Renal pelvis (tissue), 4 donors: ENCODE measurements around the gene BHLHE41. TPM values are rescaled to one million over a fixed set of nuclear protein-coding genes. Genes with fewer than 3 reads are reported as not detected.

Source experiments
- DNase-seq: peaks from one replicate; pipeline ENCODE4 v3.0.0-alpha.2; 2013
- polyA plus RNA-seq, 3 donors: library from polyadenylated mRNA; unstranded; fragments of 120-200 nt; gene quantifications; one replicate each; pipeline ENCODE4 v1.2.1, GENCODE V29; 2013; ENCODE audit not compliant: insufficient read length in 3 of 3

BHLHE41 gene
- polyA plus RNA-seq, 3 donors = 2.0 to 3.1 (median 2.1) TPM

DNA sequence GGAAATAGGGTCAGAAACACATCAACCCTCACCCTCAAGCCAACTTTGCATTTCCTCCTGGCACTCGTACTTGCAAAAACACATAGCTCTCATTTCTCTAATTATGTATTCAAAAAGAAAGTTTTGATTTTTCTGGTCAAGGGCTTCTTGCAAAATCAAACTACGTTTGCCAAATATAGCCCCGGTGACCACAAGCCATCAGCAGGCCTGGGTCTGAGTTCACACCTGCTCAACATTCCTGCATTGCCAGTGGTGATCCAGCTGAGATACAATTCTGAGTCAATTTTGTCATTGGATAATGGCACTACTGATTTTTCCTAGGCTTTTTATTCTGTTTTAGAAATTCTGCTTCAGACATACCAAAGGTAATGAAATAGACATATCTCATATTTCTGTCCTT lies 10.7 kb upstream of the BHLHE41 start:
- DNase-seq = no peak

DNA sequence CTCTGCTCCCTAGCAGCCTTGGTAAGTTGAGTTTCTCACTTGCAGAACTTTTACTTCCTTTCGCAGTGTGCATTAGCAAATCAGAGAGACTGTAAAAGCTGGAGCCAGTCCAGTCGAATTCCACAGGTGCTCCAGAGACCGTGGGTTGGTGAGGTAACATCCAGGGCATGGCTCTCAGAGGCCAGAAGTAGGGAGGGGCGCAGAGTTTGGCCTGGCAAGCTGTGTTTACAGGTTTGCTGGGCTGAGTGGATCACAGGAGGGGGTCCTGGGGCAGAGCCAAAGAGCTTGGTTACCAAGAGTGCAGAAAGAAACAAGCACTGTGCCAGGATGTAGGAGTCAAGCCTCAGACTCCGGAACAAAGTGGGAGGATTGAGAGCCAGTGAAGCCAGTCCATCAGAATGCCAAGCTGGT lies 10.2 kb upstream of the BHLHE41 start:
- no peak for DNase-seq

DNA sequence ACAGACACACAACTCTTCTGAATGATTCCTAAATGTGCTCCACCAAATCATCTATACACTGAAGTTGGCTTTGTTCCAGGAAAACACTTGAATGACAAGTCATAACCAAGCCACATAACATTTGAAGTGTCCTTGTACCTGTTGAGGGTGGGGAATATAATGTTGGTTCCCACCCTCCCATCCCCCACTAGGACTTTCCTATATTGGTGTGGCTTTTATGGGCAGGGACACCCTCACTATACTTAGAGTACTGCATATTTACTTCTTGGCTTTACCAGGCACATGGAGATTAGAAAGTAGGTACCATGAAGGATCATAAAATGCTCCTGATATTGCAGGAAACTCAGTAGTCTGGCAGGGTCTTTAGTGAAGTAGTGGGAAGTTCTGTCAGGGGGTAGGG lies 9.7 kb upstream of the BHLHE41 start:
- no peak for DNase-seq

DNA sequence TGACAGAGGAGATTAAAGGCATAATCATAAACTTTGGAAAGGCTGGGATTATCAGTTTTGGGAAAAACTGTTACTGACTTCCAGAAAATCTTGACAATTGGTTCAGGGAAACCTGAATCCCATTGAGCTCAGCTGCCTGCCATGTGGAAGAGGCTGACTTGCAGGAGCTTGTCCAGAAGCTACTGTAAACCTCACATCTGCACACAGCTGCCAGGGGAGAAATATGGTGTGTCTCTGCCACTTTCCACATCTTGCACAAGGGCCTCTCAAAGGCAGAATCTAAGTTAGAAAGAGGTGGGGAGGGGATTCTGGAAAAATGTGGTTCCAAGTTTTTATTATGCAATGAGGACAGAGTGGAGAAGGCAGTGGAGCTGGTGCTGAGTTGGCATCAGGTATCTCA lies 8.7 kb upstream of the BHLHE41 start:
- DNase-seq = no peak

DNA sequence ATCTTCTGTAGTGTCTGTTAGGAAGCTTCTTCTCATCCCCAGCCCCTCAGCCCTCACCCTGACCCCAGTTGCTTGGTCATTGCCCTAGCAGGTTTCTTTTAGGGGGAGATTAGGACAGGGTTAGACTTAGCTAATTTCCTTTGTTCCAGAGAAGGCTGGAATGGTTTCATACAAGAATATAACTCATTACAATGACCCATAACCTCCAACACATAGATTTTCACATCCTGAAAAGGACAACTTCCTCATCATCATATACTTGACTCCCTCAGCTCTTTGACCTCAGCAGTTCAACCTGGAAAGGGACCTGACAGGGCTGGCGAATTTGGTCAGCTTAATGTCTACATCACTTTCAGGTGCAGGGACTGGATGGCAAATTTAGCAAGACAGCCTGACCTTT lies 8.0 kb upstream of the BHLHE41 start:
- DNase-seq = no peak

DNA sequence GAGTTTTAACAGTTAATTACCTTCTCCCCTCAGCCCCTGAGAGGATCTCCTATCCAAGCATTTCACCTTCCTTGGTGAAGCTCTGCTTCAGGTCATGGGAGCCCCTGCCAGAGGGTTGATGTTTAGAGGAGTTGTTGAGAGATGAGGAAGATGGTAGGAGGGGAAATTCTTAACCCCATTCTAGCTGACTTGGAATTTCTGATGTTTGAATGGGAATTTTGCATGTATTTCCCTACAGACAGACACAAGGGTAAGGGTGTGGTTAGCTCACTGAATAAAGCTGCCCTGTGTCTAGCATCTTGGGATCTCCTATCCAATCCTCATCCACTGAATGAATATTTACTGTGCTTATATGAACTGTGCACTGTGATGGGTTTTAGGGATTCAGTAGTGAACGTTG lies 7.1 kb upstream of the BHLHE41 start:
- no peak for DNase-seq

DNA sequence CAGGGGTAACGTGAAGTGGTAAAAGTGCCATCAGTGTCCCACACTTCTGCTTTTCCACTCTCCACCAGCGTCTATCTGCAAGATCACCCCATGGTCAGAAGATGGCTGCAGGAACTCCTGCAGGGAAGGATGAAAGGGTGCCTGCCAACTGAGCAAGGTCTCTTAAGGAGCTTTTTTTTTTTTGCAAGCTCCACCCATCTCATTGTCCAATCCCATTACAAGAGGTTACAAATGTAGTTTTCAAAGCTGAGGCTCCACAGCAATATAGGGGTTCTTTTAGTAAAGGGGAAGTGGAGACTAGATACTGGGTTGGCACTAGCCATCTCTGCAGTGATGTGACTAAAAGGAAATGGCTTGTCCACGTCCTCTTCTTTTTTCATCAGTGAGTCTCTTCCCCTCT lies 5.9 kb upstream of the BHLHE41 start:
- DNase-seq = no peak

DNA sequence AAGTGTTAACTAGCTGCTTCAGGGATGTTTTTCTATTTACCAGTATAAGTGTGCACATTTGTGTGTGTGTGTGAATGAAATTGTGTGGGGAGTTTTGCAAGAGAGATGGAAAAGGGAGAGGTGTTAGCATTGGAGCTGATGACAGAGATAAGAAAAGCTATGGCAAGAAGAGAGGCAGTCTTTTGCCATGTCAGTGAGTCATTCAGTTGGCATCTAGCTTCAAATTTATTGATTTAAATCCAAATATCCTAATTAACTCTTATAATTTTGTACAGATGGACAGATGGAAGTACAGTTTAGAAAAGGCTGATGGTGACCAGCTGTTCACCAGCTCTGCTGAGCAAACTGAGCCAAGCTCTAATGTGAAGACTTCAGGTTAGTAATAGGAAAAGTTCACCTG lies 3.3 kb upstream of the BHLHE41 start:
- DNase-seq = no peak

DNA sequence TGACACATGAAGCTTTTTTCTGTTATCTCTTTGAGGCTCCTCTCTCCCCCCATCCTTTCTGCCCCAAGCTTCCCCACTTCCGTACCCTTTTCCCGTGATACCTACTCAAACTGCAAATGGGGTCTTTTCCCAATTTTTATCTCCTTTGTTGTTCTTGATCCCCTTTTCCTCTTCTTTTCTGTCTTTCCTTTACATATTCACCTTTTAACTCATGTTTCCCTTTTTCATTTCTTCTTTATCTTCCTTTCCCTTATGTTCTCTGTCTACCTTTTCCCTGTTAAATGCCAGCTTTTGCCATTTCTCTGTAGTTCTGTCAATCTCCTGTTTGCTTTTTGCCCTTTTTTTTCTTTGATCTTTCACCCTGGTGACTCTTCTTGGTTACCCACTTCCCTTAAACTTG lies 2.6 kb upstream of the BHLHE41 start:
- no peak for DNase-seq

DNA sequence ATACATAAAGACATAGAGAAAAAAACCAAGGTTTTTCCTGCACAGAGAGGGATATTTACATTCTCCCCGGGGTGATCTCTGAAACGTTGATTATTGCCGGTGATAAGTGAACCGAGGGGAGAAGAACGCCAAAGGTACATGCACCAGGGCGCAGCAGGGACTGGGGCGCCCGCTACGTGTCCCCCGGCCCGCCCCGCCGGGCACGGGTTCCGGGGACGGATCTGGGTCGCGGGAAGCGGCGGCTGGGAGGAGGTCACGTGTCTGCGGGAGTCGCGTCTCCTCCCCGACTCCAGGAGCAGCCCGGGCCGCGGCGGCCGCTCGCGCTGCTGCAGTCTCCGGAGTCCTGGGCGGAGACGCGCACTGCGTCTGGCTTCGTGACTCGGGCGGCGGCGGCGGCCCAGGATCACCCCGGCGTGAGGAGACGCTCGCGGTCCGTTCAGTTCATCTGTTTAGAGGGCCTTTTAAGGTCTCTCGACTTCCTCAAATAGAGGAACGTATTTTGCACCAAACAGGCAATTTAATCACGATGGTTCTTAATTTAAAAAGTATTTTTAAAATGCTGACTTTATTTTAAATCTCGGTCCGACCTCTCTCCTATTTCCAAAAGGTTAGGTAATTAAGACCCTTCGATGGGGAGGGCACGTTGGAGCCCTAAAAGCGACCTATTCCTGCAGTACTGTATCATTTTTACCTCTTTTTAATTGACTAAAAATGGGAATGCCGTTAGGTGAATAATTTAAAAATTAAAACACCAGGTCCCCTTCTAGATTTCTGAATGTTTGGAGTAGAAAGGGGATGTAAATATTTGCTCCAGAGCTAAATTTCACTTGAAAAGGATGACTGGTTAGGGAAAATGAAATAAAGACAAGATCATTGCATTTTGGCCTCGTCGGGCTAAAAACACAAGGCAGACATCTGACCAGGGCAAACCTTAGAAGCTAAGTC lies 1.8 kb upstream of the BHLHE41 start:
- DNase-seq = peak; percentile 79

DNA sequence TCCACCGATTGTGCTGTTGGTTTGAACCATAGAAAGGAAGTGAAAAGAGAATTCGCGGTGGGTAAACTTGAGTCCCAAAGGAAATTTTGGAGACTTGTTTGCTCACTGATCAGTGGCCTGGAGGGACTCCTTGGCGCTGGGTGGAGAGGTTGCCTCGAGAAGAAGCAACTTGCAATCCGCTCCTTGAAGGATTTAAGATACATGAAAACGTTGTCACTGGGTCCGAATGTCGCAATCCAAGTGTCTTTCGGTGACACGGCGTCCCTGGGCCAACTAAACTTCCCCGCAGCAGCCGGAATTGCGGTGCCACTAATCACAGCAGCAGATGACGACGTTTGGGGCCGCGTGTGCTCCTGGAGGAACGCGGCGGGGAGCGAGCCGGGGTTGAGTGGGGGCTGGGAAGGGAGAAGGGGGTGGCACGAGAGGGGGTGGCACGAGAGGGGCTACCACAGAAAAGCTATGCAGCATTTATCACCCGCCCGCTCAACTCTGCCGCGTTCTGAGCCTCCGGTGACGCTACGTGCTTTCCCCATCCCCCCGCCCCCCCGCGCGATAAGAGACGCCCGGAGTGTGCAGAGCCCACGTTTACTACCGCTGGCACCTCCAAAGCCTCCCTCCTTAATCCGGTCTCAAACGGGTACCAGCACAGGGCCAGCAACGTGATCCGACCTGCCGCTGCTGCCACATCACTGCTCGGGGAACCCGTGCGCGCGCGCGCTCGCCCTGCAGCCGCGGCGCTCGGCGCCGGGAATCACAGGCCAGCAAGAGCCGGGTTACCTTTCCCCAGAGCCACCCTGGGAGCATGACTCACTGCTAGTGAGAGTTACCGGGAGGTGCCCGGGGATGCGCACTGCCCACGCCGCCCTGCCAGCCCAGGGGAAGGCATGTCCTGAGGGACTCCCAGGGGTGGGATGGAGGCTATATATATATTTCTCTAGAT lies 833 bp upstream of the BHLHE41 start:
- DNase-seq = peak; percentile 77

DNA sequence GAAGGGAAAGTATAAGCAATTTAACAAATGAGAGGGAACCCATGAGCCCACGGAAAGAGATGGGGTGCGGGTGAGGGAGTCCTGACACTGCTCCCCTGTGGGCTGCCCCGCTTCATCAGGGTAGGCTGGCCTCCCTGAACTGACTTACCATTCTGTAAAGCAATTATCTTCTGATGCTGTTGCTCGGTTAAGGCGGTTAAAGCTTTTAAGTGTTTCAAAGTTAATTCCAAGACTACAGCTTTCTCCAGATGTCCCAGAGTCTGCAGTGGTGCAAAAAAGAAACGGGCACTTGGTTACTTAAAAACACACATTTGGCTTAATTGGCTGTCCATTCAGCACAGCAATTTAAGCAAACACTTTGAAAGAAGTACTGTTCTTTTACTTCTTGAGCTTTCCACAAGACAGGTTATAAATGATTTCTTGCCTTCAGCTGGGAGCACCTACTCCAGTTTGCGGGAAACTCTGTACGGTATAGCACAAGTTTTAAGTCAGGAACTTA lies 1.3 kb downstream of the BHLHE41 start:
- no peak for DNase-seq

DNA sequence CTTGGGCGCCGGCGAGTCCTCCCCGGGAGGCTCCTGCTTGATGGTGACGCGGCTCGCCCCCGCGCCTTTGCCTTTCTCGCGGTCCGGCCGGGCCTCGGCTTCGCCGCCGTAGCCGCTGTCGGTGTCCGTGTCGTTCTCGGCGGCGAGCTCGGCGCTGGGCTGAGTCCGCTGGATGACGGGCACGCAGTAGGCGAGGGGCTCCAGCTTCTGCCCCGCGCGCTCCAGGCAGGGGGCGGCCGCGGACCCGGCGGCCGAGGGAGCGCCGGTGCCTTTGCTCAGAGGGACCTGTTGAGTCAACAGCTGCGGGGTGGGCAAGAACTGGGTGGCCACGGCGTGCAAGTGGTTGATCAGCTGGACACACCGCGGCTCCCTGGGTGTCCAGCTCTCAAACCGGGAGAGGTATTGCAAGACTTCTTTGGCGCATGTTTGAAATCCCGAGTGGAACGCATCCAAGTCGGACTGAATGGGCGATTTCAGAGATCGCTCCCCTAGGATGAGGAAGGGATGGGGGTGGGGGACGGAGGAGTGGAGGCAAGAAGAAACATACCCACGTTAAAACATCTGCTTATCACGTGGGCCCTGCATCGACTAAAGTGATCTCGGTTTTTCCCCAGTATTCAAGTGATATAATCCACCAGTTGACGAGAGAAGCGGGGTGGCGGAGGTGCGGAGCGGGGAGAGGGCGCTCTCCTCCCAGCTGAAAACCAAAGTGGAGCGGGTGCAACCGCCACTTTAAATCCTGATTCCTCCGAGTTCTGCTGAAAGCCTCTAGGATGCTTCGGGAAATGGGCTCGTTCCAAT lies 2.0 kb downstream of the BHLHE41 start:
- DNase-seq = peak; percentile 42

DNA sequence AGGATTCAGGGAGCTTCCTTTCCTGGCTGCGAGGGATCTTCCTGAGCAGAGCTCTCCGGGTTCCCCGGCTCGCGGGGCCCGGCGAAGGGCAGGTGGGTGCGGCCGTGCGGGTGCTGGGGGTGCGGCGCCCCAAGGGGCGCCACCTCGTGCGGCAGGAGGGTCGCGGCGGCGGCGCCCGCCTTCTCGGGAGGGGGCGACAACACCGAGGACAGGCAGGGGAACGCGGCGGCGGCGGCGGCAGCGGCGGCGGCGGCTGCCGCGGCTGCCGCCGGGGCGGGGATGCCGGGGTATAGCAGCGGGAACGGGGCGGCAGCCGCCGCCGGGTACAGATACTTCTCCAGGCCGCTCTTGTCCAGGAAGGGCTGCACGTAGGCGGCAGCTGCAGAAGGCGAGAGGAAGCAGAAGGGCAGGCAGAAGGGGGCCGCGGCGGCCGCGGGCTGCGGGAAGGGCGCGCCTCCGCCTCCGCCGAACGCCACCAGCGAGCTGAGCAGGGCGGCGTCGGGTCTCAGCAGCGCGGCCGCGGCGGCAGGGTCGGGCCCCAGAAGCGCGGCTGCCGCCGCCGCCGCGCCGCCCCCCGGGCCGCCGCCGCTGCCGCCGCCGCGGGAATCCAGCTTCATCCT lies 2.7 kb downstream of the BHLHE41 start:
- no peak for DNase-seq

DNA sequence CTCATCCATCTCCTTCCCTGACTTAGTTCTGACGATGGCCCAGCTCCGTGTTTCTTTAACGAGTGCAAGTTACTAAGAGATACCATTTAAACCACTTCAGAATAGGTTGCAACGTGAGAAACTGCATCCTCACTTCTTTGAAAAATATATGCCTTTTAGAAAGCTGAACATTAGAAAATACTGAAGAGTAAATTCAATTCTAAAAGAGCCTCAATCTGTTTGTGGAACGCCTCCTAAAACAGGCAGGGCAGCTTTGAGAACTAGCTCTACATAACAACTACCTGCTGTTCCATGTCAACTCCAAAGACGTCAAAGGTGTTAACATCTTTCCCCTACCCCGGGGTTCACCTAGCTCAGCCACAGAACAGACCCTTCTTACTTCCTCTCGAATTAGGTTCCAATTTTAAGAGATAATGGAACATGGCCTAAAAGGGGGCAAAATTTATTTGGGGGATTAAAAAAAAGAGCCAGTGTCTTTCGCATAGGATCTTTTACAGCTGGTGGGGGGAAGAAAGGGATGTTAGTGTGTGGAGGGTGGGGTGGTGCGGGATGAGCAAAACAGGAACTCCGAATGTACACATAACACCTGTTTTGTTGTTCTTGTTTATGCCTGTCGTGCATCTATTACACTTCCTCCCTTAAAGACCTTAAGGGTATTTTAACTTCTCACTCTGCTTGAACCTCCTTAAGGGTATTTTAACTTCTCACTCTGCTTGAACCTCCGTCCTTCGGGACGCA lies 3.3 kb downstream of the BHLHE41 start:
- DNase-seq = no peak

DNA sequence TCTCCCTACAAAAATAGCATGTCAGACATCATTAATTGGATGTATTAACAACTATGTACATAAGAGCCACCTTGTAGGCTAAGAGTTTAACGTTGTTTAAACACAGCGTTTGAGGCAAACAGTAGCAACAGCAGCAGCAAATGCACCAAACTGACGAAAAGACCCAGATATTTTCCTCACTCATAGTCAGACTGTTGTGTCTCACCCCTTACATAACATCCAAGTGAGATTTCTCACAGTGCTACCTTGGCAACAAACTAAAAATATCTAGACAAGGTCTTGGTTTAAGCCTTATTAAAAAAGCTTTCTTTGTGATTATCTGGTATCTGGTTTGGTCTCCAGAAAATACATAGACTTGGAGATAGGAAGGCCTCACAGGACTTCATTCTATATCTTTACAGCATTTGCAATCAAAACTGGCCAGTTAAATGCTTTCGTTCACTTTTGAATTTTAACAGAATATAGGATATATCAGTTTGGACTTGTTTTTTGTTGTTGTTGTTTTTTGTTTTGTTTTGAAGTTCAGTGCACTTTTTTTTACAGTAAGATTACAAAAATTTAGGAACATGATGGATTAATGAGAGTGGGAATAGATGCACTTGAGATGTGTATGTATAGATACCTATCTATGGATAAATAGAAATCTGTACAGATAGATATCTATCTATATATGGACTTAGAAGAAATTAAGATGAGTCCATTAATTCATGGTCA lies 4.1 kb downstream of the BHLHE41 start:
- DNase-seq = no peak

DNA sequence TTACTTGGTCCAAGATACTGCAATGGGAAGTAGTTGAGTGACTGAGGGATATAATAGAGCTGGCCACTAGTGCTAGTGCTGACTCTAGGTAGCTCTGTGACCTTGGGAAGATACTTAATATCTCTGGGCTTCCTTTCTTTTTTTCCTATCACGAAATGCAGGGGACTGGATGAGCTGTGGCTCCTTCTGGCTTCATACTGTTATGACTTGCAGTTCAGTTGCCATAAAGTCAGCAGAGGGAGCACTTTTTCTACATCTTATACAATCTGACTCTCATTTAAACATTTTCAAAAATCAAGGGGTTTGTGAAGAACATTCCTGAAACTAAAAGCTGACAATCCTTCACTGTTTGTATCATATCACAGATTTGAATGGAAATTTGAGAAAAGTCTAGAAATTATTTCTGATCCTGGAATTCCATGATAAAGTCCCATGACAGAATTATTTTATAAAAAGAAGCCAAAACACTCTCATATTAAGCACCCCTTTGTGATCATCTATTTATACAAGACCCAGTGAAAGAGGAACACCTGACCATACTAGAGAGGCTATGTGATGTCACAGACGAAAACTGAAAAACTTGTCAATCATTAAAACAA lies 5.3 kb downstream of the BHLHE41 start:
- DNase-seq = peak; percentile 48

DNA sequence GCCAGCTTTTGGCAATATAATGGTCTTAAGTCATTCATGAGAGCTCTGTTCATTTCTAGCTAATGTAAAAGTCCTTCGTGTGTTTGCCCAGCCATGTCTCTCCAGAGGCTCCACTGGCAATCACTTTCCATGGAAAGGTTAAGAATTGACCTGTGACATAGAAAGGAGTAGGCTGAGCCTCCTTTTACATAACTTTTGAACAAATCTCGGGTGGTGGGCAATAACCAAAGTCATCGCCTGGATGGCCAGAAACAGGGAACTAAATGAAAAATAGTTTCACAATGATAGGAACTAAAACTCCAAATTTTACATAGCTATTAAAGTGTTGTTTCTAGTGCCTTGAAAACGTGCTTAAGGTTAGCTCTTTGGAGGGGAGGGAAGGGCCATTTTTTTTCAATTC lies 6.5 kb downstream of the BHLHE41 start:
- no peak for DNase-seq
